ENCODE data around the gene PRICKLE2.

Gene PRICKLE2

DNA sequence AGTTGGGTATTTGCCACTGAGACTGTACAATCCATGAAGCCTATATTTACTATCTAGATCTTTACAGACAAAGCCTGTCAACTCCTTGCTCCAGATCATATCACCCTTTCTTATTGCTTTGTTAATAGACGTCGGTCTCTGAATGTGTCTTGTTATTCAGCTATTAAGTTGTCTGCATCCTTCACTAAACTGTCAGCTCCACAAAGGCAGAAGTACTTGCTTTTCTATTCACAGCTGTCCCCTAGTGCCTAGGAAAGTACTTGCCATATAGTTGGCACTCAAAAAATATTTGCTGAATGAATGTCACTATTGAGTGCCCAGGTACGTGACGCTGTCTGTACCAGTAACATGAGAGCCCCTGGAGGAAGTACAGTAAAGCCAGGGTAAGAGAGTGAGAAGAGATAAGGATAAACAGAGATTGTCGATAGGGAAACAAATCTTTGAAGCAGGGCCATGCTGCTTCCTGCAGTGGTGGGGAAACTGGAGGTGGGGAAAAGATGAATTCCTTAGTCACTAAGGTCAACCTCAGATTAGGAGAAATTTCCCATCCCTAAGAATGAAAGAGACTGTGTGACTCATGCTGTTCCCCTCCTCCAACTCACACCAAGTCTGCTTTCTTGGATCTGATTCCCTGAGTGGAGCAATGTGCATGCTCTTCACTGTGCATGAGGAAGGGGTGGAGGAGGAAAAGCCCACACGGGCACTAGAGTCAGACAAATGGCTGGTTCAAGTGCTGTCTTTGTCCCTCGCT, 36.3 kb downstream of the PRICKLE2 start:
- DNase-seq (ENCODE audit: low spot score in 2 of 2) = no peak
- Mint-ChIP-seq H3K9me3 (peaks cover 10% of the 10 kb centered on the region), H3K27me3 (no peaks in the 10 kb centered on the region), H3K27ac (ENCODE audit: low read depth) (no peak overlapping the region), H3K4me3 (no peak overlapping the region), H3K36me3 (ENCODE audit: insufficient read depth) (no peaks in the 10 kb centered on the region), H3K4me1 (no peaks in the 10 kb centered on the region)
- no peak for ATAC-seq (replicated peaks; ENCODE audit: extremely low read depth, poor library complexity, severe bottlenecking)

DNA sequence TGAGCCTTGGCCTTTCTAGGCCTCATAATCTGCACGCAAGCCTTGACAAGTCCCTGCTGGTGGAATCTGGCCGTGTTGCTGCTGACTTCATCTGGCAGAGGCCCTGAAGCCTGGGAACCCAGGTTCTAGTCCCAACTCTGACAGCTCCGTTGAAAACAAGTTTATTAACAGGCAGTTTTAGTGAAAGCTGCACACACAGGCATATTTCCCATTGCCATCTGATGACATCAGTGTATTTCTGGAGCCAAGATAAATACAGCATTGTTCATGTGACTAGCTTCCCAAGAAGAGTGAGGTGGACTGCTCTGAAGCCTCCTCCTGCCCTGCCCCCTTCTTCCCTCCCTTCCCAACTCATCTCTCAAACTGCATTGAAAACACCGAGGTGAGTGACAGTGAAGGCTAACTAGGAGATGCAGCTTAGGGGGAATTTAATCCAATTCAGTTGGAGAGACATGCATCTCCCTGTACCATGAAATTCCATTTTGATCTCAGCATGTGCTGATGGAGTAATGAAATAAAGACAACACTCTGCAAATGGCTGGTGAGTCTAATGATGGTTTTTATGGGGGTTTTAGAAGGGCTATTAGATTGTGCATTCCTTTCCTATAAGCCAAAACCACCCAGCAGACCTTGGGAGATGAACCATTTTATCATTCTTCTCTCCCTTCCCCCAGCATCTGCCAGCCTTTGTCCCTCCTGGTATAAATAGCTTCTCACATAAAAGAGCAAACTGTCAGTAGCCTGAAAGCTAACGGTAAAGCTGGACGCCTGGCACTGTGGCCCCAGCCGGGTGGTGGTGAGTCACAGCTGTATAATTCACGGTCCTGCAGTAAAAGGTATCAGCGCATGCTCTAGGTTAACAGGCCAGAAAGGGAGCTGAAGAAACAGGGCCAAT, 38.0 kb downstream of the PRICKLE2 start:
- Mint-ChIP-seq H3K4me3 (no peak overlapping the region), H3K27ac (ENCODE audit: low read depth) (no peak overlapping the region), H3K27me3 (peaks cover 4% of the 10 kb centered on the region), H3K9me3 (peaks cover 5% of the 10 kb centered on the region), H3K4me1 (no peaks in the 10 kb centered on the region), H3K36me3 (ENCODE audit: insufficient read depth) (no peaks in the 10 kb centered on the region)
- ATAC-seq (replicated peaks; ENCODE audit: extremely low read depth, poor library complexity, severe bottlenecking) = no peak
- DNase-seq (ENCODE audit: low spot score in 2 of 2) = no peak

DNA sequence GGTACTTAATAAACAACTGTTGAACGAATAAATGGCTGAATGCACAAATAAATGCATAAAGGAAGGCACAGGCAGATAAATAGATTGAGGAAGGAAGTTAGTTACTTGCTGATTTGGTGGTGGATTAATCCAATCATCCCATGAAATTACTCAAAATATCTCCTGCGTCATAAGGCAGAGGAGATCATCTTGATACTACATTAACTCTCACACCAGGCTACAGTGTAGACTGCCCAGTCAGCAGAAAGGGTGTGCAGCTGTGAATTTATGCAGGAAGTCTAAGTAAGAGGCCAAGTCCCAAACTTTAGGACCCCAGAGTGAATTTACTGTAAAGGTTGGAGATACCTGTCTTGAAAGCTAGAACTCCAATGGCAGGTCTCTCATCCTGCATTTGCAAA, 38.6 kb downstream of the PRICKLE2 start:
- DNase-seq (ENCODE audit: low spot score in 2 of 2) = no peak
- Mint-ChIP-seq H3K27me3 (peaks cover 11% of the 10 kb centered on the region), H3K4me3 (no peak overlapping the region), H3K4me1 (no peaks in the 10 kb centered on the region), H3K27ac (ENCODE audit: low read depth) (no peak overlapping the region), H3K9me3 (peaks cover 5% of the 10 kb centered on the region), H3K36me3 (ENCODE audit: insufficient read depth) (no peaks in the 10 kb centered on the region)
- ATAC-seq (replicated peaks; ENCODE audit: extremely low read depth, poor library complexity, severe bottlenecking) = no peak

DNA sequence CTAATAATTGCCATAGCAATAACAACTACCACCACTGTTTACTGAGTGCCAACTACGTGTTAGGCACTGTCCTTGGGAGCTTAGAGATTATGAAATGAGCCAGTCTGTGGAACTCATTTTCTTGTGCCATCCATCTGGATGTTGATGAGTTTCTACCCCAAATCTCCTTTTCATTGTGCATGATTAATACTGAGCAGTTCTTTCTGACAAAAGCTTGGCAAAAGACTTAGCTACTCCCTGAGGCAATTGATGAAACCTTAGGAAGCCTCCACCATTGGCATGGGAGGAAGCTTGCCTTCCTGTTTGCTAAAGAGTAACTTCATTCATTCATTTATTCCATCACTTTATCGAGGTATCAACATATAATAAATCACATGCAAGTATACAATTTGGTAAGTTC, 39.8 kb downstream of the PRICKLE2 start:
- Mint-ChIP-seq H3K4me1 (no peaks in the 10 kb centered on the region), H3K27me3 (peaks cover 15% of the 10 kb centered on the region), H3K36me3 (ENCODE audit: insufficient read depth) (no peaks in the 10 kb centered on the region), H3K4me3 (no peak overlapping the region), H3K27ac (ENCODE audit: low read depth) (no peak overlapping the region), H3K9me3 (no peaks in the 10 kb centered on the region)
- ATAC-seq (replicated peaks; ENCODE audit: extremely low read depth, poor library complexity, severe bottlenecking) (no peak), DNase-seq (ENCODE audit: low spot score in 2 of 2) (no peak)

DNA sequence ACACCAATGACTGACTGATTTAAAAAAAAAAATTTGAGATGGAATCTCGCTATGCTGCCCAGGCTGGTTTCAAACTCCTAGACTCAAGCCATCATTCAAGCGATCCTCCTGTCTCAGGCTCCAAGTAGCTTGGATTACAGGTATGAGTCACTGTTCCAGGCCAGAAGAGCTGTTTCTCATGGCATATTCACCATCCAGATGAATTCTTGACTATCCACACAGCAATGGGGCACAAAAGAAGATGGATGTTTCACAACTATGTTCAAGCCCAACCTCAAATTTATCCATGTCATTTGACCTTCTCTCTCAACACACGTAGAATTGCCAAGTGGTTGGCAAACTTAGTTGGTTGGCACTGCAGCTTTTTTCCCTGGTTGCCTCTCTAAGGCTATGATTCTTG, 40.6 kb downstream of the PRICKLE2 start:
- no peaks in the 10 kb centered on the region for H3K36me3 Mint-ChIP-seq (ENCODE audit: insufficient read depth)
- H3K9me3 Mint-ChIP-seq = no peaks in the 10 kb centered on the region
- no peak for DNase-seq (ENCODE audit: low spot score in 2 of 2)
- ATAC-seq (replicated peaks; ENCODE audit: extremely low read depth, poor library complexity, severe bottlenecking) = no peak
- no peak overlapping the region for H3K27ac Mint-ChIP-seq (ENCODE audit: low read depth)
- peaks cover 15% of the 10 kb centered on the region for H3K27me3 Mint-ChIP-seq
- H3K4me3 Mint-ChIP-seq = no peak overlapping the region
- H3K4me1 Mint-ChIP-seq = no peaks in the 10 kb centered on the region

DNA sequence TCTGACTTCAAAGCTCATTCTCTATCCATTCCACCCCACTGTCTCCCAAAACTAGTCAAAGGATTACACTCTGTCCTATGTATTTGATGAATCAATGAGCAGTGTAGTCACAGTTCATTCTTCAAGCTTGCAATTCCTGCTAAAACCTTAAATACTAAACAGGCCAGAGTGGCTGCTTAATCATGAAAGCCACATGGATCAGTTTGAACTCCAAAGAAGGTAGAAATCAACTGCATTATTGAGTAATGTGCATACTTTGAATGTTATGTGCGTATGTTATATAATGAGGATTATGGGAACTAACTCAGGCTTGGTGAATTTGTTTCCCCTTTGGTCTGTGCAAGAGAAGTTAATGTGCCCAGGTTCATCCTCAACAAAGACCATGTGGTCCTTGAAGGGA, 45.4 kb downstream of the PRICKLE2 start:
- Mint-ChIP-seq H3K9me3 (no peaks in the 10 kb centered on the region), H3K27me3 (peaks cover 15% of the 10 kb centered on the region), H3K36me3 (ENCODE audit: insufficient read depth) (no peaks in the 10 kb centered on the region), H3K27ac (ENCODE audit: low read depth) (no peak overlapping the region), H3K4me3 (no peak overlapping the region), H3K4me1 (no peaks in the 10 kb centered on the region)
- ATAC-seq (replicated peaks; ENCODE audit: extremely low read depth, poor library complexity, severe bottlenecking) = no peak
- no peak for DNase-seq (ENCODE audit: low spot score in 2 of 2)

DNA sequence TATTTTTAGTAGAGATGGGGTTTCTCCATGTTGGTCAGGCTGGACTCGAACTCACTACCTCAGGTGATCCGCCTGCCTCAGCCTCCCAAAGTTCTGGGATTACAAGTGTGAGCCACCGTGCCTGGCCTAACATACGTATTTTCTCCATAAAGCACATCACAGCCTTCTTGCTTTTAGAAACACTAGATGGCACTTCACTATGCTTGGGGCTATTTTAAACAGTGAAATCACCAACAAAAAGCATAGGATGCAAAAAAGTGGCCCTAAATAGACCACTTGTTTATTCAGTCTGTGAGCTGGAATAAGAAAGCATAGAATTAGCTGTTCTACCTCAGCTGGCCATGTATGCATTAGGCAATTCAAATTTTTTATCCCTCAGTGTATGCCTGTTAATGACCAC, 46.0 kb downstream of the PRICKLE2 start:
- DNase-seq (ENCODE audit: low spot score in 2 of 2) (no peak), ATAC-seq (replicated peaks; ENCODE audit: extremely low read depth, poor library complexity, severe bottlenecking) (no peak)
- Mint-ChIP-seq H3K9me3 (no peaks in the 10 kb centered on the region), H3K27me3 (peaks cover 15% of the 10 kb centered on the region), H3K4me3 (no peak overlapping the region), H3K27ac (ENCODE audit: low read depth) (no peak overlapping the region), H3K4me1 (no peaks in the 10 kb centered on the region), H3K36me3 (ENCODE audit: insufficient read depth) (no peaks in the 10 kb centered on the region)

DNA sequence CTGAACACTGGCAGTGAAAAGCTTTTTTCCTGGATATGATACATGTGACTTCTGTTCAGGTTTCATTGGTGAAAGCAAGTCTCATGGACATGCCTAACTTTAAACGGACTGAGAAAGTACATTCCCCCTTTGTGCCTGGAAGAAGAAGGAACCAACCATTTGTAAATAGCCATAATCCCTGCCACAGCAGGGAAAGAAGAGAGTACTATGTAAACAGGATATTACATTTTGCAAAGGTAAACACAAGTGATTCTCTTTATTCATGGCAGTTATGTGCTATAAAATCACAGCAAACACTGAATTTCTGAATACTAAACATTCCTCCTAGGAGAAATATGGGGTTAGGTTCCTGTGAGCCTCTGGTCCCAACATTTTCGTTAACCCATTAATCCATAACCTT, 46.8 kb downstream of the PRICKLE2 start:
- Mint-ChIP-seq H3K27me3 (peaks cover 15% of the 10 kb centered on the region), H3K27ac (ENCODE audit: low read depth) (no peak overlapping the region), H3K36me3 (ENCODE audit: insufficient read depth) (no peaks in the 10 kb centered on the region), H3K9me3 (no peaks in the 10 kb centered on the region), H3K4me1 (no peaks in the 10 kb centered on the region), H3K4me3 (no peak overlapping the region)
- no peak for ATAC-seq (replicated peaks; ENCODE audit: extremely low read depth, poor library complexity, severe bottlenecking)
- DNase-seq (ENCODE audit: low spot score in 2 of 2) = no peak

DNA sequence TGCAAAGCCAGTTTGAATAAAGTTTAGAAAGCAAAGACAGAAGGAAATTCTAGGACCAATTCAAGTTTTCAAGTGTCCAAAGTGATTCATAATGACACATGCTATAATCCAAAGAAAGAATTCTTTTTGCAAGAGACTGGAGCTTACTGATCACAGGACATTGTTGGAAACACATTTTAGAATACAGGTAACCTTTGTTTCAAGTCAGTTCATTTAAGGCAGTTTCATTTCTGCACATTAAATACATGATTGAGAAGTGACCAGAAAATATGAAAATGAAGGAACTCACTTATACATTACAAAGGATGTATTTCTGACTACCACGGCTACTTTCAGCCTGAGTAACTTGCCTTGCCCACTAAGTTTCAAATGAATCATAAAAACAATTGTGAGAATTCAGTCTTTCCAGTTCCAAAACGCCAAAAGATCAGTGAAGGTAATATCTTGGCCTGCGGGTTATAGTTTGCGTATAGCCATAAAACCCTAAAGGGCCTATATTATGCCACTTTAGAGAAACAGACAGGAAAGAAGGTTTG, 48.7 kb downstream of the PRICKLE2 start:
- ATAC-seq (replicated peaks; ENCODE audit: extremely low read depth, poor library complexity, severe bottlenecking) (no peak), DNase-seq (ENCODE audit: low spot score in 2 of 2) (no peak)
- Mint-ChIP-seq H3K27me3 (peaks cover 10% of the 10 kb centered on the region), H3K36me3 (ENCODE audit: insufficient read depth) (no peaks in the 10 kb centered on the region), H3K9me3 (peaks cover 6% of the 10 kb centered on the region), H3K4me3 (no peak overlapping the region), H3K4me1 (no peaks in the 10 kb centered on the region), H3K27ac (ENCODE audit: low read depth) (no peak overlapping the region)

DNA sequence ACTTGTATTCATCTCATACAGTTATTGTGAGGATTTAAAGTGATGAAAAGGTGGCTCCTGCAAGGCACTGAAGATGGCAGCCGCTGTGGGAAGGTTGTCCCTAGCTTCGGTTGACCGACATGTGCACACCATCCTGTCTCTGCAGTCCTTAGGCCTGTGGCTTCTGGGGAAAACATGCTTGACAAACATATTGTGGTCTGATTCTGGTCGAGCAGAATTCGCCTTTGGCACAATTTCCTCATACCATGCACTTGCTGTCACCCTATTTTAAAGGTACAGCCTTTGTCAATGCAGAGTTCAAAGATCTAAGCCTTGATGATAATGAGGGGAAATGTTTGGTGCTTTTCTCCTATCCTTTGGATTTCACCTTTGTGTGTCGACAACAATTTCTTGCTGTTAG, 50.9 kb downstream of the PRICKLE2 start:
- no peaks in the 10 kb centered on the region for H3K4me1 Mint-ChIP-seq
- ATAC-seq (replicated peaks; ENCODE audit: extremely low read depth, poor library complexity, severe bottlenecking) (no peak), DNase-seq (ENCODE audit: low spot score in 2 of 2) (no peak)
- peaks cover 15% of the 10 kb centered on the region for H3K9me3 Mint-ChIP-seq
- H3K27ac Mint-ChIP-seq (ENCODE audit: low read depth) = no peak overlapping the region
- H3K36me3 Mint-ChIP-seq (ENCODE audit: insufficient read depth) = no peaks in the 10 kb centered on the region
- peaks cover 7% of the 10 kb centered on the region for H3K27me3 Mint-ChIP-seq
- H3K4me3 Mint-ChIP-seq = no peak overlapping the region

DNA sequence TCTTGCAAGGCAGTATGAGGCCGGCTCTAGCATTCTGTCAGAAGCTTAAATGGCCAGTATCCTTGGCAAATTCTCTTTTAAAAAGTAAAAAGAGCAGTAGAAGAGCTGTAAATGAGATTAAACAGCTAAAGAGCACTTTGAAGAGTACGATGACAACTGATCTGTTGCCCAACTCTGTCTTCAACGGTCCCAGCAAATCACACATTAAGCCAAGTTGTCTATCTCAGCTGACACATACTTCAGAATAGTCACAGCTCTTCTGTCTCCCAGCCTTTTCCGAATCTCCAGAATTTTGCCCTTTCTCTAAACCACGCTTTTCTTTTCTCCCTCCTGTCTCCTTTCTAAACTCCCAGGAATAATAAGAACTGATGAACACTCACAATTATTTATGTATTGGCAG, 51.7 kb downstream of the PRICKLE2 start:
- H3K4me1 Mint-ChIP-seq = no peaks in the 10 kb centered on the region
- H3K4me3 Mint-ChIP-seq = no peak overlapping the region
- no peaks in the 10 kb centered on the region for H3K36me3 Mint-ChIP-seq (ENCODE audit: insufficient read depth)
- H3K27me3 Mint-ChIP-seq = peaks cover 7% of the 10 kb centered on the region
- DNase-seq (ENCODE audit: low spot score in 2 of 2) (no peak), ATAC-seq (replicated peaks; ENCODE audit: extremely low read depth, poor library complexity, severe bottlenecking) (no peak)
- H3K9me3 Mint-ChIP-seq = peaks cover 15% of the 10 kb centered on the region
- no peak overlapping the region for H3K27ac Mint-ChIP-seq (ENCODE audit: low read depth)

DNA sequence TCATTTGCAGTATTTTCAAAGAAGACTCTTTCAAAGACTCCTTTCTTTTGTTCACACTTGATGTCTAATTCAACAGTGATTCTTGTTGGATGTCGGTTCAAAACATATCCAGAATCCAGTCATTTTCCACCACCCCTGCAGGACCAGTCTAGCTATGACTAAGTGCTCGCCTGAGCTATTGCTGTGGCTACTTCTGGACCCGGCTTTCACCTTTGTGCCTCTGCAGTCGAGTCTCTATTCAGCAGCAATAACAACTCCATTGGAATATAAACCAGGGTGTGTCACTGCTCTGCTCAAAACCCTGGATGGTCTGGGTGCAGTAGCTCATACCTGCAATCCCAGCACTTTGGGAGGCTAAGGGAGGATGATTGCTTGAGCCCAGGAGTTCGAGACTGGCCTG, 55.0 kb downstream of the PRICKLE2 start:
- H3K27ac Mint-ChIP-seq (ENCODE audit: low read depth) = no peak overlapping the region
- peaks cover 7% of the 10 kb centered on the region for H3K27me3 Mint-ChIP-seq
- H3K4me1 Mint-ChIP-seq = no peaks in the 10 kb centered on the region
- no peak overlapping the region for H3K4me3 Mint-ChIP-seq
- H3K36me3 Mint-ChIP-seq (ENCODE audit: insufficient read depth) = no peaks in the 10 kb centered on the region
- H3K9me3 Mint-ChIP-seq = peaks cover 15% of the 10 kb centered on the region
- DNase-seq (ENCODE audit: low spot score in 2 of 2) (no peak), ATAC-seq (replicated peaks; ENCODE audit: extremely low read depth, poor library complexity, severe bottlenecking) (no peak)

DNA sequence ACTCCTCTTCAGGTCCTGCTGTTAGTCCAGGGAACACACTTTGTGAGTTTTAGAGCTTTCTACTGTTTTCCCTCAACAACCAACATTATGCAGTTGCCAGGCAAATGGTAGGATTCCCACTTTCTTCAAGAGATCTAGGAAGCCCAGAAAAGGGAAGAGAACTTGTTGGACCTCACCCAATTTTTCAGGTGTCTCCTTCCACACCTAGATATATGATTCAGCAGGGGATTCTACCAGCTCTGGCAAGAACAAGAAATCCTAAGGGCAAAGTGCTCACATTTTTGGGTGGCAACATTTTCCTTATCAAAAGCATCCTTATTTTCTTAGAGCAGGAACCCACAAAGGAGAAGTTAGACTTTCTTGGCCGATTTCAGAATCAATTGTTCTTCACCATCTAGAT, 57.4 kb downstream of the PRICKLE2 start:
- no peak overlapping the region for H3K4me3 Mint-ChIP-seq
- H3K27me3 Mint-ChIP-seq = peaks cover 14% of the 10 kb centered on the region
- peaks cover 18% of the 10 kb centered on the region for H3K9me3 Mint-ChIP-seq

More for the DNA sequence above, 57.4 kb downstream of the PRICKLE2 start:
- no peaks in the 10 kb centered on the region for H3K36me3 Mint-ChIP-seq (ENCODE audit: insufficient read depth)
- ATAC-seq (replicated peaks; ENCODE audit: extremely low read depth, poor library complexity, severe bottlenecking) (no peak), DNase-seq (ENCODE audit: low spot score in 2 of 2) (no peak)
- no peaks in the 10 kb centered on the region for H3K4me1 Mint-ChIP-seq
- no peak overlapping the region for H3K27ac Mint-ChIP-seq (ENCODE audit: low read depth)
